Hair follicle dermal papilla cell (primary cell): ENCODE data around the gene CABP4. TPM values are rescaled to one million over a fixed set of nuclear protein-coding genes. Genes with fewer than 3 reads are reported as not detected.

ENCODE experiments used
- small RNA-seq: library from RNA; depleted of rRNA; stranded (forward); fragments of <200 nt; gene quantifications from one replicate; pipeline ENCODE3, GENCODE V24; 2012
- total RNA-seq: library from RNA; depleted of rRNA; stranded (reverse); fragments of >200 nt; gene quantifications from 2 replicates; pipeline ENCODE4 v1.2.3, GENCODE V29; 2012

CABP4 gene
- not detected in 2 replicates for total RNA-seq

GRCh38 chr11:67455054-67455453 lies at the start of gene CABP4:
Gene CABP4 (plus strand): TSS chr11:67455354. CDS start chr11:67455424, 70 bp downstream.

GRCh38 chr11:67415501-67416304 lies 39.5 kb upstream of the CABP4 start, which contains the start of gene CARNS1:
Gene CARNS1 (plus strand): TSS chr11:67415678. CDS start chr11:67416200, 522 bp downstream.

GRCh38 chr11:67428052-67429001 lies 26.8 kb upstream of the CABP4 start, which contains the start of gene RPS6KB2:
Gene RPS6KB2 (plus strand): TSS chr11:67428494. CDS start chr11:67428546, 52 bp downstream.

GRCh38 chr11:67437082-67437808 lies 17.9 kb upstream of the CABP4 start, which contains the start of gene PTPRCAP:
Gene PTPRCAP (minus strand): TSS chr11:67437682. CDS start chr11:67437619, 63 bp downstream.

GRCh38 chr11:67452141-67452952 lies 2.8 kb upstream of the CABP4 start, which contains the start of gene GPR152:
Gene GPR152 (minus strand): TSS chr11:67452729. CDS start chr11:67452724, 5 bp downstream.

GRCh38 chr11:67468759-67469507 lies 13.8 kb downstream of the CABP4 start, which contains the start of gene TMEM134:
Gene TMEM134 (minus strand): TSS chr11:67469251. CDS start chr11:67469192, 59 bp downstream.

GRCh38 chr11:67482827-67483798 lies 28.0 kb downstream of the CABP4 start, which contains the start of gene AIP:
Gene AIP (plus strand): TSS chr11:67483026. CDS start chr11:67483159, 133 bp downstream.

GRCh38 chr11:67504950-67505581 lies 49.9 kb downstream of the CABP4 start, which contains the start of gene PITPNM1:
Gene PITPNM1 (minus strand): TSS chr11:67505363. CDS start chr11:67504180, 1,183 bp downstream.

GRCh38 chr11:67507864-67508485 lies 52.8 kb downstream of the CABP4 start, which contains the start of gene CDK2AP2:
Gene CDK2AP2 (minus strand): TSS chr11:67508162. CDS start chr11:67508082, 80 bp downstream.

Small RNA genes within 50 kb of the gene (small RNA-seq; reads per million reads assigned to genes)
- not detected for gene MIR6752

Other genes with a start within 250 kb of the CABP4 start
- gene GRK2, start 188.9 kb upstream of the CABP4 start, total RNA-seq, result 38.4 and 44.3 TPM in 2 replicates
- gene ANKRD13D, start 166.1 kb upstream of the CABP4 start, total RNA-seq, result 31.9 and 35.2 TPM in 2 replicates
- 18.3 and 18.8 TPM in 2 replicates for gene SSH3, start 151.8 kb upstream of the CABP4 start, total RNA-seq
- 38.3 and 58.4 TPM in 2 replicates for gene POLD4, start 101.8 kb upstream of the CABP4 start, total RNA-seq
- 12.7 and 13.8 TPM in 2 replicates for gene CLCF1, start 81.8 kb upstream of the CABP4 start, total RNA-seq
- gene RAD9A, start 63.4 kb upstream of the CABP4 start, total RNA-seq, result 5.0 and 7.3 TPM in 2 replicates
- gene PPP1CA, start 53.5 kb upstream of the CABP4 start, total RNA-seq, result 169 and 220 TPM in 2 replicates
- 0.12 TPM in 1 of 2 replicates, not detected in the other for gene TBC1D10C, start 51.3 kb upstream of the CABP4 start, total RNA-seq
- under 0.01 and 0.16 TPM in 2 replicates for gene CARNS1, start 39.7 kb upstream of the CABP4 start, total RNA-seq
- gene RPS6KB2, start 26.9 kb upstream of the CABP4 start, total RNA-seq, result 44.5 and 48.8 TPM in 2 replicates
- gene PTPRCAP, start 17.7 kb upstream of the CABP4 start, total RNA-seq, result 0.32 TPM in 1 of 2 replicates, not detected in the other
- gene CORO1B, start 11.9 kb upstream of the CABP4 start, total RNA-seq, result 128 and 136 TPM in 2 replicates
- not detected in 2 replicates for gene GPR152, start 2.6 kb upstream of the CABP4 start, total RNA-seq
- gene TMEM134, start 13.9 kb downstream of the CABP4 start, total RNA-seq, result 18.8 and 21.7 TPM in 2 replicates
- 50.3 and 58.9 TPM in 2 replicates for gene AIP, start 27.7 kb downstream of the CABP4 start, total RNA-seq
- gene PITPNM1, start 50.0 kb downstream of the CABP4 start, total RNA-seq, result 30.7 and 31.5 TPM in 2 replicates
- gene CDK2AP2, start 52.8 kb downstream of the CABP4 start, total RNA-seq, result 21.6 and 25.3 TPM in 2 replicates
- gene CABP2, start 68.1 kb downstream of the CABP4 start, total RNA-seq, result not detected in 2 replicates
- gene GSTP1, start 128.5 kb downstream of the CABP4 start, total RNA-seq, result 399 and 414 TPM in 2 replicates
- 137 and 150 TPM in 2 replicates for gene NDUFV1, start 151.6 kb downstream of the CABP4 start, total RNA-seq
- gene NUDT8, start 174.6 kb downstream of the CABP4 start, total RNA-seq, result 5.5 and 7.5 TPM in 2 replicates
- not detected in 2 replicates for gene TBX10, start 184.4 kb downstream of the CABP4 start, total RNA-seq
- not detected in 2 replicates for gene ACY3, start 195.4 kb downstream of the CABP4 start, total RNA-seq
- not detected in 2 replicates for gene ALDH3B2, start 219.3 kb downstream of the CABP4 start, total RNA-seq